Stimulated activated CD4-positive, alpha-beta T cell treated with anti-CD3 and anti-CD28 coated beads, Interleukin-15, amount 100 ng/mL, for 24 hours (primary cell): ENCODE data around the gene EPN3.

Experiments
- DNase-seq: peaks from one replicate; pipeline ENCODE4 v3.0.0-alpha.2; 2020

EPN3 gene

GRCh38 chr17:50571681-50572080, 39.1 kb downstream of the EPN3 start:
- DNase-seq = no peak

GRCh38 chr17:50572541-50572940, 40.0 kb downstream of the EPN3 start:
- DNase-seq = no peak

GRCh38 chr17:50573866-50574611, 41.5 kb downstream of the EPN3 start:
- DNase-seq = no peak

GRCh38 chr17:50575581-50576210, 43.2 kb downstream of the EPN3 start:
- DNase-seq = no peak

- no peak for DNase-seq
Observed at GRCh38 chr17:50576864-50577263, 44.3 kb downstream of the EPN3 start.

- no peak for DNase-seq
Observed at GRCh38 chr17:50577451-50577954, 45.0 kb downstream of the EPN3 start.

GRCh38 chr17:50578173-50578572, 45.6 kb downstream of the EPN3 start:
- DNase-seq = no peak

- no peak for DNase-seq
Observed at GRCh38 chr17:50579399-50579798, 46.9 kb downstream of the EPN3 start.

- DNase-seq = no peak
Observed at GRCh38 chr17:50580646-50581045, 48.1 kb downstream of the EPN3 start.

GRCh38 chr17:50581316-50581715, 48.8 kb downstream of the EPN3 start:
- DNase-seq = no peak

GRCh38 chr17:50582741-50583140, 50.2 kb downstream of the EPN3 start:
- no peak for DNase-seq

- no peak for DNase-seq
Observed at GRCh38 chr17:50583641-50584040, 51.1 kb downstream of the EPN3 start.

- DNase-seq = no peak
Observed at GRCh38 chr17:50584116-50584515, 51.6 kb downstream of the EPN3 start.

- no peak for DNase-seq
Observed at GRCh38 chr17:50584749-50585148, 52.2 kb downstream of the EPN3 start.

- no peak for DNase-seq
Observed at GRCh38 chr17:50585346-50585745, 52.8 kb downstream of the EPN3 start.

GRCh38 chr17:50585891-50586290, 53.4 kb downstream of the EPN3 start:
- no peak for DNase-seq

- no peak for DNase-seq
Observed at GRCh38 chr17:50586421-50587247, 54.1 kb downstream of the EPN3 start.

- DNase-seq = no peak
Observed at GRCh38 chr17:50587571-50587970, 55.0 kb downstream of the EPN3 start.

GRCh38 chr17:50588391-50589049, 56.0 kb downstream of the EPN3 start:
- no peak for DNase-seq

- no peak for DNase-seq
Observed at GRCh38 chr17:50589095-50589705, 56.7 kb downstream of the EPN3 start.

GRCh38 chr17:50590946-50591737, 58.6 kb downstream of the EPN3 start:
- DNase-seq = no peak

GRCh38 chr17:50593321-50593720, 60.8 kb downstream of the EPN3 start:
- DNase-seq = no peak
